GM12892 (cell line): Measurements from ENCODE around the gene GALNTL6.
"Not testable (repeated sequence)": the region's sequence is repeated elsewhere in the genome, so short reads cannot be mapped to it uniquely, and the experiment has no call there.

Source experiments
- DNase-seq: peaks from one replicate; pipeline ENCODE4 v3.0.0; 2011; ENCODE audit not compliant: insufficient read length
- FAIRE-seq: peaks from 2 replicates; lab custom pipeline; 2011; peaks lifted over from hg19 to GRCh38; lab: Jason Lieb, UNC
- POLR2A ChIP-seq: IDR thresholded peaks from 2 replicates; pipeline ENCODE4 v1.6.1; 2011; ENCODE audit warnings: low read depth, low read length, control low read depth
- POLR2AphosphoS5 ChIP-seq: IDR thresholded peaks from 2 replicates; pipeline ENCODE4 v1.6.1; 2011; ENCODE audit warnings: low read depth, low read length, control low read depth
- TAF1 ChIP-seq: IDR thresholded peaks from 2 replicates; pipeline ENCODE4 v1.6.1; 2011; ENCODE audit warnings: low read depth, mild to moderate bottlenecking, control low read depth, low read length, borderline replicate concordance

GALNTL6 gene

DNA sequence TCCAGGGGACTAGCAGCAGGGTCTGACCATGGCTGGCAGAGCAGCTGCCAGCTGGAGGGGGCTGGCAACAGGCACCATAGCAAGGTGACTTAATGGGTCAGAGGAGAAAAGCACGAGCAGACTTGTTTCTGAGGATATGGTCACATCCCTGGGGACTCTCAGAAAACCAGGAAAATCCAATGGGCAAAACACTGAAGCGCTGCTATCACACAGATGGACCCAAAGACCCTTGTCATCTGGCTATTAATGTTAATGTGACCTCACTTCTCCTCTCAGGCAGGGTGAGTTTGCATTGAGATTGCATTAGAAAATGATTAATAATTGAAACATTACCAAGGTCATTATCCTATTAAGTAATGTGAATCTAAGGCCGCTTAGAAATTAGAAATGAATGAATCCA lies 1061.7 kb downstream of the GALNTL6 start:
- DNase-seq = no peak
- FAIRE-seq = no peak
- TF ChIP-seq TAF1 = no peak
- TF ChIP-seq POLR2A = no peak
- TF ChIP-seq POLR2AphosphoS5 = no peak

- FAIRE-seq = no peak
- no peak for DNase-seq
Measured at GRCh38 chr4:172876394-172876793, 1063.2 kb downstream of the GALNTL6 start.

GRCh38 chr4:172881645-172882044 lies 1068.4 kb downstream of the GALNTL6 start:
- no peak for FAIRE-seq
- no peak for DNase-seq
- no peak for TF ChIP-seq POLR2A
- TF ChIP-seq POLR2AphosphoS5 = no peak
- TF ChIP-seq TAF1 = no peak

More at GRCh38 chr4:172876394-172876793, 1063.2 kb downstream of the GALNTL6 start:
- TF ChIP-seq TAF1 (no peak), POLR2AphosphoS5 (no peak), POLR2A (no peak)

DNA sequence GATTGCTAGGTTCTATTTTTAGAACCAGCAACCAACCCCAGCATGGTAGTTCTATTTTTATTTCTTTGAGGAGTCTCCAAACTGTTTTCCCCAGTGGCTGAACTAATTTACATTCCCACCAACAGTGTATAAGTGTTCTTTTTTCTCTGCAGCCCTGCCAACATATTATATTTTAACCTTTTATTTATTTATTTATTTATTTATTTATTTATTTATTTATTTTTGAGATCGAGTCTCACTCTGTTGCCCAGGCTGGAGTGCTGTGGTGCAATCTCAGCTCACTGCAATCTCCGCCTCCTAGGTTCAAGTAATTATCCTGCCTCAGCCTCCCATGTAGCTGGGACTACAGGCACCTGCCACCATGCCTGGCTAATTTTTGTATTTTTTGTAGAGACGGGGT lies 1074.2 kb downstream of the GALNTL6 start:
- DNase-seq, FAIRE-seq: not testable (repeated sequence)

GRCh38 chr4:172887959-172888358 lies 1074.8 kb downstream of the GALNTL6 start:
- no peak for DNase-seq
- no peak for FAIRE-seq
- no peak for TF ChIP-seq POLR2A
- no peak for TF ChIP-seq TAF1
- no peak for TF ChIP-seq POLR2AphosphoS5

GRCh38 chr4:172892300-172892699 lies 1079.1 kb downstream of the GALNTL6 start:
- TF ChIP-seq TAF1 = no peak
- no peak for TF ChIP-seq POLR2A
- TF ChIP-seq POLR2AphosphoS5 = no peak
- DNase-seq (no peak), FAIRE-seq (no peak)

DNA sequence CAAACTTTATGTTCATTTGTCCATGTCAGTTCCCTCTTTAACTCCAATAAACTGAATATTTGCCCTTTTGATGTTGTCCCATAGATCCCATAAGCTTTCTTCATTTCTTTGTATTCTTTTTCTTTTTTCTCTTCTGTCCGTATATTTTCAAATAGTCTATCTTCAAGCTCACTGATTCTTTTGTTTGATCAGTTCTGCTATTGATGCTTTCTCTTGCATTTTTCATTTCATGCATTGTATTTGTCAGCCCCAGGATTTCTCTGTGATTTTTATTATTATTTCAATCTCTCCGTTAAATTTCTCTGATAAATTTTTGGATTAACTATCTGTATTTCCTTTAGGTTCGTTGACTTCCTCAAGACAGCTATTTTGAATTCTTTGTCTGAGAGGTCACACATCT lies 1082.5 kb downstream of the GALNTL6 start:
- no peak for FAIRE-seq
- TF ChIP-seq POLR2AphosphoS5 = no peak
- no peak for TF ChIP-seq TAF1
- TF ChIP-seq POLR2A = no peak

GRCh38 chr4:172897046-172897445 lies 1083.8 kb downstream of the GALNTL6 start:
- TF ChIP-seq POLR2A (no peak), POLR2AphosphoS5 (no peak), TAF1 (no peak)
- FAIRE-seq = no peak
- DNase-seq = no peak

More for the DNA sequence above, 1082.5 kb downstream of the GALNTL6 start:
- DNase-seq = no peak

DNA sequence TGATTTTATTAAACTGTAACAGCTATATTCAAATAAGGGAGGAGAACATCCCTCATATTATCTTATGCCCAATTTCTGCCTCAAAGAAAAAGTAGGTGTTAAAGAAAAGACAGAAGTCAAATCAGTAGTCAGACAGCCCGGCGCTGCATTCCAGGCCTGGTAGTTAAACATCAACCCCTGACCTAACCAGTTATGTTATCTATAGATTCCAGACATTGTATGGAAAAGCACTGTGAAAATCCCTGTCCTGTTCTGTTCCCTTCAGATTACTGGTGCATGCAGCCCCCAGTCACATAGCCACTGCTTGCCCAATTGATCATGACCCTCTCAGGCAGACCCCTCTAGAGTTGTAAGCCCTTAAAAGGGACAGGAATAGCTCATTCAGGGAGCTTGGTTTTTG lies 1085.5 kb downstream of the GALNTL6 start:
- TF ChIP-seq POLR2AphosphoS5 (no peak), POLR2A (no peak), TAF1 (no peak)
- DNase-seq (no peak), FAIRE-seq (no peak)

DNA sequence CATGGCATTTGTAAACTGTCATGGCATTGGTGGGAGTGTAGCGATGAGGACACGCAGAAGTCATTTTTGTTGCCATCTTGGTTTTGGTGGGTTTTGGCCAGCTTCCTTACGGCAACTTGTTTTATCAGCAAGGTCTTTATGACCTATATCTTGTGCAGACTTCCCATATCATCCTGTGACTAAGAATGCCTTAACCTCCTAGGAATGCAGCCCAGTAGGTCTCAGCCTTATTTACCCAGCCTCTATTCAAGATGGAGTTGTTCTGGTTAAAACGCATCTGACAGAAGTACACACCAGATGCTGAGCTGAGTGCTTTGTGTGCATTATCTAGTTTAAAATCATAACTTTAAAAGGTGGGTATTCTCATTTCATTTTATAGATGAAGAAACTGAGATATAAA lies 1086.7 kb downstream of the GALNTL6 start:
- FAIRE-seq = no peak

GRCh38 chr4:172900900-172901299 lies 1087.7 kb downstream of the GALNTL6 start:
- DNase-seq (no peak), FAIRE-seq (no peak)
- TF ChIP-seq POLR2AphosphoS5 (no peak), TAF1 (no peak), POLR2A (no peak)

More for the DNA sequence above, 1086.7 kb downstream of the GALNTL6 start:
- no peak for DNase-seq
- TF ChIP-seq POLR2AphosphoS5 (no peak), POLR2A (no peak), TAF1 (no peak)

DNA sequence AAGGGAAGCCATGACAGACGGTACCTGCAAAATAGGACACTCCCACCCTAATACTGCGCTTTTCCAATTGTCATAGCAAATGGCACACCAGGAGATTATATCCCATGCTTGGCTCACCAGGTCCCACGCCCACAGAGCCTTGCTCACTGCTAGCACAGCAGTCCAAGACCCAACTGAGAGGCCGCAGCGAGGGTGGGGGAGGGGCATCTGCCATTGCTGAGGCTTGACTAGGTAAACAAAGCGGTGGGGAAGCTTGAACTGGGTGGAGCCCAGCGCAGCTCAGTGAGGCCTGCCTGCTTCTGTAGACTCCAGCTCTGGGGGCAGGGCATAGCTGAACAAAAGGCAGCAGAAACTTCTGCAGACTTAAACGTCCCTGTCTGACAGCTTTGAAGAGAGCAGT lies 1099.3 kb downstream of the GALNTL6 start:
- FAIRE-seq, DNase-seq: not testable (repeated sequence)

DNA sequence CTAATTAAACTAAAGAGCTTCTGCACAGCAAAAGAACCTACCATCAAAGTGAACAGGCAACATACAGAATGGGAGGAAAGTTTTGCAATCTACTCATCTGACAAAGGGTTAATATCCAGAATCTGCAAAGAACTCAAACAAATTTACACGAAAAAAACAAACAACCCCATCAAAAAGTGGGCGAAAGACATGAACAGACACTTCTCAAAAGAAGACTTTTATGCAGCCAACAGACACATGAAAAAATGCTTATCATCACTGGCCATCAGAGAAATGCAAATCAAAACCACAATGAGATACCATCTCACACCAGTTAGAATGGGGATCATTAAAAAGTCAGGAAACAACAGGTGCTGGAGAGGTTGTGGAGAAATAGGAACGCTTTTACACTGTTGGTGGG lies 1104.2 kb downstream of the GALNTL6 start:
- DNase-seq, FAIRE-seq: not testable (repeated sequence)

DNA sequence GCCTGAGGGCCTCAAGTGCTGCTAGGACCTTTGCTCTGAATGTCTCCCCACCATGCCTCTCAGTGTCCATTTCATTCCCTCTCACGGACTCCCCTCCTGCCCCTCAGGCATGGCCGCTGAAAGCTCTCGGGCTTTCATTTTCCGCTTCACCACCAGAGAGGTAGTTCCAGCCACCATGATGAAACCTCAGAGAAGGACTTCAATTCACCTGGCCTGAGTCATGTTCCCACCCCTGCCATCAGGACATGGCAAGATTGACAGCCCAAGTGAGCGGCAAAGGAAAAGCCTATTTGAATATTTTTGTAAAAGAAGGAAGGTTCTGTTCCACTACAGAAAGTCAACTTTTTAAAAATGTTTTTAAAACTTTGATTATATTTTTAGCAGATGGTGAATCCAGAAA lies 1106.1 kb downstream of the GALNTL6 start:
- TF ChIP-seq POLR2A (no peak), POLR2AphosphoS5 (no peak), TAF1 (no peak)
- FAIRE-seq = no peak

More for the DNA sequence above, 1106.1 kb downstream of the GALNTL6 start:
- DNase-seq = no peak
